ENCODE data around the gene GNB3.

Gene GNB3

GRCh38 chr12:6824085-6824775, 16.5 kb upstream of the GNB3 start:
- DNase-seq = no peak

- no peak for DNase-seq
These were observed 15.8 kb upstream of the GNB3 start for GRCh38 chr12:6824901-6825381.

- DNase-seq = no peak
These were observed 15.2 kb upstream of the GNB3 start for GRCh38 chr12:6825398-6826124.

GRCh38 chr12:6826125-6826733, 14.5 kb upstream of the GNB3 start:
- no peak for DNase-seq

GRCh38 chr12:6826734-6827436, 13.8 kb upstream of the GNB3 start:
- DNase-seq = no peak

- no peak for DNase-seq
These were observed 13.3 kb upstream of the GNB3 start for GRCh38 chr12:6827437-6827911.

- DNase-seq = no peak
These were observed 12.5 kb upstream of the GNB3 start, which contains the start of gene P3H3 for GRCh38 chr12:6827982-6828780. P3H3 (plus strand) TSS chr12:6828407; CDS start chr12:6828441, 34 bp downstream.

GRCh38 chr12:6828781-6829535, 11.8 kb upstream of the GNB3 start:
- DNase-seq = no peak

GRCh38 chr12:6829536-6830220, 11.0 kb upstream of the GNB3 start:
- DNase-seq = no peak

- DNase-seq = no peak
These were observed 10.3 kb upstream of the GNB3 start for GRCh38 chr12:6830286-6830890.

- DNase-seq = no peak
These were observed 9.7 kb upstream of the GNB3 start for GRCh38 chr12:6830999-6831398.

- DNase-seq = no peak
These were observed 9.2 kb upstream of the GNB3 start for GRCh38 chr12:6831450-6831995.

- DNase-seq = no peak
These were observed 8.6 kb upstream of the GNB3 start for GRCh38 chr12:6832125-6832524.

GRCh38 chr12:6833189-6833890, 7.4 kb upstream of the GNB3 start:
- no peak for DNase-seq

- no peak for DNase-seq
These were observed 6.5 kb upstream of the GNB3 start for GRCh38 chr12:6834254-6834653.

GRCh38 chr12:6834873-6835272, 5.9 kb upstream of the GNB3 start:
- DNase-seq = no peak

GRCh38 chr12:6836851-6837250, 3.9 kb upstream of the GNB3 start:
- no peak for DNase-seq

GRCh38 chr12:6837370-6838060, 3.2 kb upstream of the GNB3 start:
- no peak for DNase-seq

- DNase-seq = no peak
These were observed 1.9 kb upstream of the GNB3 start for GRCh38 chr12:6838854-6839253.

Data from SIG-M5 (cell line).